Keratinocyte (primary cell): ENCODE results near the gene DCDC2B.

Experiments
- EZH2 ChIP-seq: IDR thresholded peaks from one replicate; pipeline ENCODE4 v1.6.1; 2012; ENCODE audit warnings: inconsistent platforms, mild to moderate bottlenecking, low read length, moderate library complexity
- TF ChIP-seq, protein P1 (sequence below), 3 experiments: IDR thresholded peaks in 1 of 3; conservative IDR thresholded peaks in 1 of 3; optimal IDR thresholded peaks in 1 of 3; 2 replicates in 2 of 3; 3 replicates in 1 of 3; pipeline versions ENCODE3 to v1.5.1; 2011; ENCODE audit warnings: low read length in 3 of 3, mild to moderate bottlenecking in 3 of 3, moderate library complexity in 2 of 3, control low read depth in 1 of 3, inconsistent platforms in 1 of 3; ENCODE audit not compliant: insufficient read depth in 2 of 3; ENCODE audit errors: extremely low read depth in 1 of 3

DNA sequence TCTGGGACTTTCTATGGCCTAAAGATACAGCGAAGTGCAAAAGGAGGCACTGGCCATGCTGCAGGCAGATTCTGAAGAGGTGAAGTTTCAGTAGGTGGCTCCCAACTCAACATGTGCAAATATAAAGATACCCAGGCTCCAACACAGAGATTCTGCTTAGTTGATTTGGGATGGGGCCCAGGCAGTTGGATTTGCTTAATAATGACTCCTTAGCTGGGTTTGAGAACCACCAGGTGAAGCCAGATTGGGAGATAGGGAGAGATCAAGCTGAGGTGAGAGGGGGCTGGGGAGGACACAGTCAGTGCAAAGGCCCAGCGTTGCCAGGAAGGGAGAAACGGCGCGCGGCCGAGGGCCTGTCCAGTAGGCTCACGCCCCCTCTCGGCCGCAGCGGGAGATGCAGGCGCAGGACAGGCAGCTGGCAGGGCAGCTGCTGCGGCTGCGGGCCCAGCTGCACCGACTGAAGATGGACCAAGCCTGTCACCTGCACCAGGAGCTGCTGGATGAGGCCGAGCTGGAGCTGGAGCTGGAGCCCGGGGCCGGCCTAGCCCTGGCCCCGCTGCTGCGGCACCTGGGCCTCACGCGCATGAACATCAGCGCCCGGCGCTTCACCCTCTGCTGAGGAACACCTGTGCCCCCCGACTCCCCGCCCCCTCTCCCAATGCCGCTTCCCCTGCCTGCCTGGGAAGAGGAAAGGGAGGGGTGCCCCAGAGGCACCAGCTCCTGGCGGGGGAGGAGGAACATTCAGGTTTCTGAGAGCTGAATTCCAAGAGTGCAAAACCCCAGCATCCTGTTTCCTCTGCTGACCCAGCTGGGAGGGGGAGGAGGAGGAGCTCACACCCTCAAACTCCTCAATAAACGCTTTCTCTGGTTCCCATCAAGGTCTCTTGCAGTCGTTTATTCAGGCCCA lies 39.3 kb downstream of the DCDC2B start:
- TF ChIP-seq, protein P1, sequence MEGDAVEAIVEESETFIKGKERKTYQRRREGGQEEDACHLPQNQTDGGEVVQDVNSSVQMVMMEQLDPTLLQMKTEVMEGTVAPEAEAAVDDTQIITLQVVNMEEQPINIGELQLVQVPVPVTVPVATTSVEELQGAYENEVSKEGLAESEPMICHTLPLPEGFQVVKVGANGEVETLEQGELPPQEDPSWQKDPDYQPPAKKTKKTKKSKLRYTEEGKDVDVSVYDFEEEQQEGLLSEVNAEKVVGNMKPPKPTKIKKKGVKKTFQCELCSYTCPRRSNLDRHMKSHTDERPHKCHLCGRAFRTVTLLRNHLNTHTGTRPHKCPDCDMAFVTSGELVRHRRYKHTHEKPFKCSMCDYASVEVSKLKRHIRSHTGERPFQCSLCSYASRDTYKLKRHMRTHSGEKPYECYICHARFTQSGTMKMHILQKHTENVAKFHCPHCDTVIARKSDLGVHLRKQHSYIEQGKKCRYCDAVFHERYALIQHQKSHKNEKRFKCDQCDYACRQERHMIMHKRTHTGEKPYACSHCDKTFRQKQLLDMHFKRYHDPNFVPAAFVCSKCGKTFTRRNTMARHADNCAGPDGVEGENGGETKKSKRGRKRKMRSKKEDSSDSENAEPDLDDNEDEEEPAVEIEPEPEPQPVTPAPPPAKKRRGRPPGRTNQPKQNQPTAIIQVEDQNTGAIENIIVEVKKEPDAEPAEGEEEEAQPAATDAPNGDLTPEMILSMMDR (optimal IDR thresholded peaks at IDR 0.05 in 1 of 3, IDR thresholded peaks at IDR 0.05 in 1 of 3, conservative IDR thresholded peaks at IDR 0.05 in 1 of 3; ENCODE audit: extremely low read depth in 1 of 3, insufficient read depth in 2 of 3, low read length in 3 of 3), result peak; percentile 85 to 99 (median 98)
- TF ChIP-seq EZH2, result no peak
